ENCODE results near the gene COL6A2.
"Not testable (repeated sequence)": the region's sequence is repeated elsewhere in the genome, so short reads cannot be mapped to it uniquely, and the experiment has no call there.

Gene COL6A2

DNA sequence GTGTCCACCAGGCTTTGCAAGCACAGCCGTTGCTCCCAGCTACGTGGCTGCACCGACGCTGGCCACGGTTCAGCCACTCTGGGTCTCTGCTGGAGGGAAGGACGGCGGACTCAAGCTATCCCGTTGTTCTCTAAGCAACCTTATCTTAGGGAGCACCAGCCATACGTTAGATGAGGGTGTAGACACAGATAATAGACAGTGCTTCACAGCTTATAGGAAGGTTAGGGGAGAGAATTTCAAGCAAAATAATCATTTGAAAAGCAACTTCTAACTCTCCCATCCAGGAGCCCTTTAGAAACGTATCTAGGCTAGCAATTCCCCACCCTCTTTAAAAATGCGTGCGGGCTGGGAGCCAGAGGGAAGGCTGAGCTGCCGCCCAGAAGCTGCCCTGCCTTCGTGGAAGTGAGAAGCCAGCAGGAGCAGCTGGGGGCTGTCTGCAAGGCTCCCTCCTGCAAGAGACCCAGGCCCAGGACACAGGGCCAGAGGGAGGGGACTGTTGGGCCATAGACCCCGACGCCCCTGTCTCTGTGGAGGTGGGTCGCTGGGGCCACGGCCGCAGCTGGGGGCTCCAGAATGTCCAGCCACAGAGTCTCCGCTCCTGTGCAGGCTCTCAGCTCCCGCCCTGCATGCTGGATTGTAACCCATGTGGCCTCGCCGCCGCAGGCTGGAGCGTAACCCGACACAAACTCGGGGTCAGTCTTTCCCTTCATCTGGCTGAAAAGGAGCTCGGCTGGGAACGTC lies 31.2 kb upstream of the COL6A2 start:
- H3K9me3 ChIP-seq (ENCODE audit: control insufficient read depth in 2 of 2, low read length in 2 of 2) = peaks cover 0 to 2% of the 10 kb centered on the region in 2 donors
- H3K27me3 ChIP-seq (ENCODE audit: control insufficient read depth in 2 of 2, insufficient read depth in 2 of 2, low read length in 2 of 2) = no peaks in the 10 kb centered on the region
- H3K27ac ChIP-seq (ENCODE audit: low read depth in 2 of 2, low read length in 2 of 2) = peak overlapping the region; percentile 67 to 80
- peaks cover 7 to 10% of the 10 kb centered on the region in 2 donors for H3K4me1 ChIP-seq (ENCODE audit: control insufficient read depth in 2 of 2, insufficient read depth in 2 of 2, low read length in 2 of 2)
- peak overlapping the region in 1 of 2 donors; percentile 41 for H3K9ac ChIP-seq (ENCODE audit: low read depth in 1 of 2, low read length in 2 of 2)
- H3K4me3 ChIP-seq (ENCODE audit: low read length in 2 of 2) = no peak overlapping the region
- H3K36me3 ChIP-seq (ENCODE audit: control insufficient read depth in 2 of 2, insufficient read depth in 2 of 2, low read length in 2 of 2) = no peaks in the 10 kb centered on the region

- Histone ChIP-seq H3K9ac (ENCODE audit: low read depth in 1 of 2, low read length in 2 of 2) (no peak overlapping the region), H3K4me1 (ENCODE audit: control insufficient read depth in 2 of 2, insufficient read depth in 2 of 2, low read length in 2 of 2) (peaks cover 7 to 10% of the 10 kb centered on the region in 2 donors), H3K9me3 (ENCODE audit: control insufficient read depth in 2 of 2, low read length in 2 of 2) (peaks cover 0 to 2% of the 10 kb centered on the region in 2 donors), H3K27ac (ENCODE audit: low read depth in 2 of 2, low read length in 2 of 2) (peak overlapping the region; percentile 67 to 80), H3K36me3 (ENCODE audit: control insufficient read depth in 2 of 2, insufficient read depth in 2 of 2, low read length in 2 of 2) (no peaks in the 10 kb centered on the region), H3K4me3 (ENCODE audit: low read length in 2 of 2) (no peak overlapping the region), H3K27me3 (ENCODE audit: control insufficient read depth in 2 of 2, insufficient read depth in 2 of 2, low read length in 2 of 2) (peaks cover 0 to 2% of the 10 kb centered on the region in 2 donors)
Measured at GRCh38 chr21:46067505-46068201, 30.3 kb upstream of the COL6A2 start.

GRCh38 chr21:46068516-46069079 lies 29.3 kb upstream of the COL6A2 start:
- Histone ChIP-seq H3K9ac (ENCODE audit: low read depth in 1 of 2, low read length in 2 of 2) (no peak overlapping the region), H3K27me3 (ENCODE audit: control insufficient read depth in 2 of 2, insufficient read depth in 2 of 2, low read length in 2 of 2) (peaks cover 0 to 2% of the 10 kb centered on the region in 2 donors), H3K27ac (ENCODE audit: low read depth in 2 of 2, low read length in 2 of 2) (no peak overlapping the region), H3K36me3 (ENCODE audit: control insufficient read depth in 2 of 2, insufficient read depth in 2 of 2, low read length in 2 of 2) (no peaks in the 10 kb centered on the region), H3K9me3 (ENCODE audit: control insufficient read depth in 2 of 2, low read length in 2 of 2) (no peaks in the 10 kb centered on the region), H3K4me3 (ENCODE audit: low read length in 2 of 2) (no peak overlapping the region), H3K4me1 (ENCODE audit: control insufficient read depth in 2 of 2, insufficient read depth in 2 of 2, low read length in 2 of 2) (peaks cover 7 to 10% of the 10 kb centered on the region in 2 donors)

- Histone ChIP-seq H3K27me3 (ENCODE audit: control insufficient read depth in 2 of 2, insufficient read depth in 2 of 2, low read length in 2 of 2) (peaks cover 0 to 2% of the 10 kb centered on the region in 2 donors), H3K9me3 (ENCODE audit: control insufficient read depth in 2 of 2, low read length in 2 of 2) (no peaks in the 10 kb centered on the region), H3K36me3 (ENCODE audit: control insufficient read depth in 2 of 2, insufficient read depth in 2 of 2, low read length in 2 of 2) (no peaks in the 10 kb centered on the region), H3K9ac (ENCODE audit: low read depth in 1 of 2, low read length in 2 of 2) (no peak overlapping the region), H3K27ac (ENCODE audit: low read depth in 2 of 2, low read length in 2 of 2) (no peak overlapping the region), H3K4me3 (ENCODE audit: low read length in 2 of 2) (no peak overlapping the region), H3K4me1 (ENCODE audit: control insufficient read depth in 2 of 2, insufficient read depth in 2 of 2, low read length in 2 of 2) (peaks cover 7 to 10% of the 10 kb centered on the region in 2 donors)
Measured at GRCh38 chr21:46069166-46069565, 28.7 kb upstream of the COL6A2 start.

DNA sequence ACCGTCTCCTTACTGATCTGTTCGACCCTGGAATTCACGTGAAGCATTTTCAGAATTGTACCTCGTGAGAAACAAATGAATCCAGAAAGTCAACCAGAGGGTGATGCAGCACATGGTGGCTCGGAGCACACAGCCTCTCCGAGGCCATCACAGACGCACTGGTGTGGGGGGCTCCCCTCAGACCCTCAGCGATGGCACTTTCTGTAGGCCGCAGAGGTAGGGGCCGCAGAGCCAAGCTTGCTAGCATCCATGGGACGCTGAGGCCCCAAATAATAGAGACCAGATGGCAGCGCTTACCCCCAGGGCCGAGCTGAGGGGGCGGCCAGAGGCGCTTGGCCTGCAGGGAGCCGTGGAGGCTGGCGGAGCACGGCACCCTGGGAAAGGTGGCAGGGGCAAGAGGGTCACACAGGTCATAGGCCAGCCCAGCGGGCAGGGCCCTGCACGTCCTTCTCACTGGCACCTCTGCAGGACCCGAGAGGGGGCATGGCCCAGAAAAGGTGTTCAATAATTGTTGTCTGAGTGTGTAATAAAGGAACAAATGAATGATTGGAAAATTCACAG lies 28.1 kb upstream of the COL6A2 start:
- H3K27me3 ChIP-seq (ENCODE audit: control insufficient read depth in 2 of 2, insufficient read depth in 2 of 2, low read length in 2 of 2) = peaks cover 0 to 2% of the 10 kb centered on the region in 2 donors

DNA sequence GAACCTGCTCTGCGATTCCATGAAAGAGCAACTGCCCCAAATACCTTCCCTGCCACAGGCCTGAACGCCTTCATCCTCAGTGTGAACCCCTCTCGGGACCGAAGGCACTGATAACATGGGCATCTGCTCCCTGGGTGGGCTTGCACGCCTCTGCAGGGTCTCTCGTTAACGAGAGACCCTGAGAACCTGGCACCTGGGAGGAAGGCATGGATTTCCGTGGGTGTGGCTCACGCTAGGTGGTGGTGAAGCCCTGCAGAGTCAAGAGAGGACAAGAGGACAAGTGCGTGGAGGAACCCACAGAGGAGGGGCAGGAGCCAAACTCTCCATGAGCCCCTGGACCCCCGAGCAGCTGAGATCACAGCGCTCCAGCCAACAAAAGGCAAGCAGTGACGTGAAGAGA lies 26.8 kb upstream of the COL6A2 start:
- peaks cover 4 to 6% of the 10 kb centered on the region in 2 donors for H3K4me1 ChIP-seq (ENCODE audit: control insufficient read depth in 2 of 2, insufficient read depth in 2 of 2, low read length in 2 of 2)

More for the DNA sequence above, 28.1 kb upstream of the COL6A2 start:
- no peak overlapping the region for H3K27ac ChIP-seq (ENCODE audit: low read depth in 2 of 2, low read length in 2 of 2)
- no peak overlapping the region for H3K9ac ChIP-seq (ENCODE audit: low read depth in 1 of 2, low read length in 2 of 2)
- H3K36me3 ChIP-seq (ENCODE audit: control insufficient read depth in 2 of 2, insufficient read depth in 2 of 2, low read length in 2 of 2) = no peaks in the 10 kb centered on the region
- peaks cover 7 to 10% of the 10 kb centered on the region in 2 donors for H3K4me1 ChIP-seq (ENCODE audit: control insufficient read depth in 2 of 2, insufficient read depth in 2 of 2, low read length in 2 of 2)
- H3K9me3 ChIP-seq (ENCODE audit: control insufficient read depth in 2 of 2, low read length in 2 of 2) = no peaks in the 10 kb centered on the region
- H3K4me3 ChIP-seq (ENCODE audit: low read length in 2 of 2) = no peak overlapping the region

GRCh38 chr21:46076724-46077123 lies 21.2 kb upstream of the COL6A2 start:
- H3K9ac ChIP-seq (ENCODE audit: low read depth in 1 of 2, low read length in 2 of 2) = not testable (repeated sequence)

More for the DNA sequence above, 26.8 kb upstream of the COL6A2 start:
- Histone ChIP-seq H3K4me3 (ENCODE audit: low read length in 2 of 2) (no peak overlapping the region), H3K9ac (ENCODE audit: low read depth in 1 of 2, low read length in 2 of 2) (no peak overlapping the region), H3K27me3 (ENCODE audit: control insufficient read depth in 2 of 2, insufficient read depth in 2 of 2, low read length in 2 of 2) (peaks cover 0 to 2% of the 10 kb centered on the region in 2 donors), H3K36me3 (ENCODE audit: control insufficient read depth in 2 of 2, insufficient read depth in 2 of 2, low read length in 2 of 2) (no peaks in the 10 kb centered on the region), H3K27ac (ENCODE audit: low read depth in 2 of 2, low read length in 2 of 2) (no peak overlapping the region), H3K9me3 (ENCODE audit: control insufficient read depth in 2 of 2, low read length in 2 of 2) (no peaks in the 10 kb centered on the region)

GRCh38 chr21:46077674-46078101 lies 20.2 kb upstream of the COL6A2 start:
- Histone ChIP-seq H3K27me3 (ENCODE audit: control insufficient read depth in 2 of 2, insufficient read depth in 2 of 2, low read length in 2 of 2) (no peaks in the 10 kb centered on the region), H3K36me3 (ENCODE audit: control insufficient read depth in 2 of 2, insufficient read depth in 2 of 2, low read length in 2 of 2) (no peaks in the 10 kb centered on the region), H3K27ac (ENCODE audit: low read depth in 2 of 2, low read length in 2 of 2) (no peak overlapping the region), H3K9ac (ENCODE audit: low read depth in 1 of 2, low read length in 2 of 2) (no peak overlapping the region), H3K4me3 (ENCODE audit: low read length in 2 of 2) (no peak overlapping the region), H3K4me1 (ENCODE audit: control insufficient read depth in 2 of 2, insufficient read depth in 2 of 2, low read length in 2 of 2) (no peaks in the 10 kb centered on the region), H3K9me3 (ENCODE audit: control insufficient read depth in 2 of 2, low read length in 2 of 2) (no peaks in the 10 kb centered on the region)

More at GRCh38 chr21:46076724-46077123, 21.2 kb upstream of the COL6A2 start:
- not testable (repeated sequence) for H3K36me3 ChIP-seq (ENCODE audit: control insufficient read depth in 2 of 2, insufficient read depth in 2 of 2, low read length in 2 of 2); H3K4me3 ChIP-seq (ENCODE audit: low read length in 2 of 2); H3K27ac ChIP-seq (ENCODE audit: low read depth in 2 of 2, low read length in 2 of 2); H3K9me3 ChIP-seq (ENCODE audit: control insufficient read depth in 2 of 2, low read length in 2 of 2); H3K4me1 ChIP-seq (ENCODE audit: control insufficient read depth in 2 of 2, insufficient read depth in 2 of 2, low read length in 2 of 2); H3K27me3 ChIP-seq (ENCODE audit: control insufficient read depth in 2 of 2, insufficient read depth in 2 of 2, low read length in 2 of 2)

- Histone ChIP-seq H3K36me3 (ENCODE audit: control insufficient read depth in 2 of 2, insufficient read depth in 2 of 2, low read length in 2 of 2) (no peaks in the 10 kb centered on the region), H3K4me1 (ENCODE audit: control insufficient read depth in 2 of 2, insufficient read depth in 2 of 2, low read length in 2 of 2) (no peaks in the 10 kb centered on the region), H3K9me3 (ENCODE audit: control insufficient read depth in 2 of 2, low read length in 2 of 2) (no peaks in the 10 kb centered on the region), H3K27ac (ENCODE audit: low read depth in 2 of 2, low read length in 2 of 2) (no peak overlapping the region), H3K27me3 (ENCODE audit: control insufficient read depth in 2 of 2, insufficient read depth in 2 of 2, low read length in 2 of 2) (no peaks in the 10 kb centered on the region), H3K4me3 (ENCODE audit: low read length in 2 of 2) (no peak overlapping the region), H3K9ac (ENCODE audit: low read depth in 1 of 2, low read length in 2 of 2) (no peak overlapping the region)
Measured at GRCh38 chr21:46078322-46078977, 19.5 kb upstream of the COL6A2 start.
